NCI-H82 treated with DMSO at 0.1 percent for 48 hours (cell line): Measurements from ENCODE around the gene SND1.

Source experiments
- DNase-seq: peaks from one replicate; lab custom pipeline; 2025; ENCODE audit not compliant: unreplicated experiment; lab: John Stamatoyannopoulos, UW

Gene SND1

GRCh38 chr7:128078309-128078708, 426.3 kb downstream of the SND1 start:
- DNase-seq: no peak

DNA sequence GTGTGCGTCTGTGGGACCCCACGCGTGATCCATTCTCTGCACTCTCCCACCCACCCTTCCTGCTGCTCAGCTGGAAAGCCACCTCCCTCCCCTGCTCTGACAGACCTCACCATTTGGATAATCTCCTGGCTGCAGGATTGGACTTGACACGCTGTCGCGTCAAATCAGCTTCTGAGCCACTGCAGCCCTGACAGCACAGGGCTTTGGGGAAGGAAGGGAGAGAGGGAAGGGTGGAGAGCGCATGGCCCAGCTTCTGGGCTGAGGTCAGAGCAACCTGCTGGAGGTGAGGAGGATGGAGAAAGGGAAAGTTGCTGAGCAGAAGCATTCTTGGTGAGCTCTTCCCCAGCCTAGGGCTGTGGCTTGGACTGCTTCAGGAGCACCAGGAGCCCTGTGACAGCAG, 428.2 kb downstream of the SND1 start:
- no peak for DNase-seq

GRCh38 chr7:128081351-128081750, 429.4 kb downstream of the SND1 start:
- no peak for DNase-seq

- DNase-seq: no peak
These were observed 429.8 kb downstream of the SND1 start for GRCh38 chr7:128081808-128082207.

DNA sequence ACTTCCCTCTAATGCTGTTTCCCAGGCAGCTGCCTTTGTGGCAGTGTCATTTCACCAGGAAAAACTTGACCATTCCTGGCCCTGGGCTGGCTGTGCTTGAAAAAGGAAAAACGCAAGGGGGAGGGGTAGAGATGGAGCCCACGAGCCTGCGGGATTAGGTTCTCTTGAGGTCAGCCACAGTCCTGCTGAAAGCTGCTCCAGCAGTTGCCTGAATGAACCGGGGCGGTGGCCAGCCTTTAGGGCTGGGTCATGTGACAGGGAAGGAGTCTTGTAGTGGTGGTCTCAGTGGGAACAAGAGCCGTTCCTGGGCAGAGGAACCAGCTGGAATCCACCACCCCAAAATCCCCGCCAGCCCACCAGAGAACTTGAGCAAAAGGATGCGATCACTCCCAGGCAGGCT, 430.4 kb downstream of the SND1 start:
- no peak for DNase-seq

- DNase-seq: no peak
These were observed 433.1 kb downstream of the SND1 start for GRCh38 chr7:128084896-128085608.

GRCh38 chr7:128090492-128090891, 438.5 kb downstream of the SND1 start:
- no peak for DNase-seq

- DNase-seq: no peak
These were observed 439.1 kb downstream of the SND1 start for GRCh38 chr7:128091106-128091505.

DNA sequence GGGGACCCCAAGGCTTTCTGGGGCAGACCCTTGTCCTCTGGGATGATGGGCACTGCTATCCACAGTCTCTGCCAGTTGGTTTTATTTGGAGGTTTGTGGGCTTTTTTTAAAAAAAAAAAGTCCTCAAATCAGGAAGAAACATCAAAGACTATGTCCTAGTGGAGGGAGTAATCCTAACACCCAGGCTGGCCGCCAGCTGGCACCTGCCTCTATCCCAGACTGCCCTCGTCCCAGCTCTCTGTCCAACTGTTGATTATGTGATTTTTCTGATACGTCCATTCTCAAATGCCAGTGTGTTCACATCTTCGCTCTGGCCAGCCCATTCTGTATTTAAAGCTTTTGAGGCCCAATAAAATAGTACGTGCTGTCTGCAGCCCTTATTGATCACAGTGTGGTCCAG, 440.2 kb downstream of the SND1 start:
- DNase-seq: no peak

- DNase-seq: no peak
These were observed 441.9 kb downstream of the SND1 start for GRCh38 chr7:128093614-128094570.

DNA sequence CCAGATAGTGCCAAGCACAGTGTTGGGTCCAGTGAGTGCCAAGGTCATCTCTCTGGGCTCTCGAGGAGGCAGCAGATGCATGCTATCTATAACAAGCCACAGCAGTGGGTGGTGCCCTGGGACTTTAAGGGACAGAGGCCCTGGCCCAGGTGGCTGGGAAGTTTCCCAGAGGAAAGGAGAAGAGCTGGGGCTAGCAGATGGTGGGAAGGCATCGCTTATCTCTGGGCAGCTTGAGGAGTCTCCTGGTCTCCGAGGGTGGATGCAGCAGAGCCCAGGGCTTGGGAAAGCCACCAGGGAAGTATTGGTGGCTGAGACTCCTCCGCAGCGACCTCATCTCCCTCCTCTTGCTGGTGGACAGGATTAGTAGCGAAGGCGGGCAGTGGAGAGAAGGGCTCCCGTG, 442.7 kb downstream of the SND1 start:
- no peak for DNase-seq

GRCh38 chr7:128097211-128097731, 445.3 kb downstream of the SND1 start:
- DNase-seq: no peak

DNA sequence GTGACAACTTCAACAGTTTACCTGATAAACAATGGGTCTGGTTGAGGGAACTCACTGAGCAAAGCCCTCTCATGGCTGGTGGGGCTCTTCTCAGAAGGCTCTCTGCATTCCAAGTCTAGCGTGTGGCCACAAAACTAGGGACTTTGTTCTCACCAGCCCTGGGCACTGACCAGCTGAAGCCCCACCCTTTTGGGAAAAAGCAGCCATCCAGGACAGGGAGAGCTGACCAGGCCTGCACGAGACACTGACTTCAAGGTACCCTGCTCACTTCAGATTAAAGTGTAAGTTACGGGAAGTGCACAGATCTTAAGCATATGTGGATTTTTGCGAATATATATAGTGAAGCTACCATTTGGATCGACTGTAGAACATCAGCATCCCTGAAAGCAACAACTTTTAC, 446.6 kb downstream of the SND1 start:
- no peak for DNase-seq

GRCh38 chr7:128099204-128099671, 447.2 kb downstream of the SND1 start:
- no peak for DNase-seq

DNA sequence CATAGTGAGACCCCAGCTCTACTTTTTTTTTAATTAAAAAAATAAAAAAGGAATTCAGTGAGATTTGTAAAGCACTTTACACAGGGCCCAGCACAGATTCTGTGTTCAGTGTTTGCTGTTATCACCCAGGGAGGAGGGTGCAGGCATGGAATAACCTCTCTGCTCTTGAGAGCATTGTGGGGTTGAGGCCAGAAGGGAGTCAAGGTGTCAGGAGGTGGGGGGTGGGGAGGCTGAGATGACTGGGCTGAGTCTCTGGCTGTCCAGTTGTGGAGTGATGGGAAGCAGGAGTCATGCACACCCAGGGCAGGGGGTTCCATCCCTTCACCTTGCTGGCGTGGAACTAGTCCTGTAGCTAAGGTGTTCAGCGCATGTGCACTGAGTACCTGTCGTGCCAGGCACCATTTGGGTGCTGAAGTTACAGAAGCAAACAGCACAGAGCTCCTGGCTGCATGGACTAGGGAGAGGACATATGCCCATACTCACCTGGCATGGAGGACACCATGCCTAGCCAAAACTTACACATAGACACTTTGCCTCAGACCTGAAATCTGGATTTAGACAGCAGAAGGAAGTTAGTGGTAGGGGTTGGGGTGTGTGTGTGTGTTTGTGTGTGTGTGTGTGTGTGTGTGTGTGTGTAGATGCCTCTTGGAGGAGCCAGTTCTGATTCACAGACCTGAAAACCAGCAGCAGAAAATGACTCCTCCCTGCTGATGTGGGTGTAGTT, 448.4 kb downstream of the SND1 start:
- no peak for DNase-seq

DNA sequence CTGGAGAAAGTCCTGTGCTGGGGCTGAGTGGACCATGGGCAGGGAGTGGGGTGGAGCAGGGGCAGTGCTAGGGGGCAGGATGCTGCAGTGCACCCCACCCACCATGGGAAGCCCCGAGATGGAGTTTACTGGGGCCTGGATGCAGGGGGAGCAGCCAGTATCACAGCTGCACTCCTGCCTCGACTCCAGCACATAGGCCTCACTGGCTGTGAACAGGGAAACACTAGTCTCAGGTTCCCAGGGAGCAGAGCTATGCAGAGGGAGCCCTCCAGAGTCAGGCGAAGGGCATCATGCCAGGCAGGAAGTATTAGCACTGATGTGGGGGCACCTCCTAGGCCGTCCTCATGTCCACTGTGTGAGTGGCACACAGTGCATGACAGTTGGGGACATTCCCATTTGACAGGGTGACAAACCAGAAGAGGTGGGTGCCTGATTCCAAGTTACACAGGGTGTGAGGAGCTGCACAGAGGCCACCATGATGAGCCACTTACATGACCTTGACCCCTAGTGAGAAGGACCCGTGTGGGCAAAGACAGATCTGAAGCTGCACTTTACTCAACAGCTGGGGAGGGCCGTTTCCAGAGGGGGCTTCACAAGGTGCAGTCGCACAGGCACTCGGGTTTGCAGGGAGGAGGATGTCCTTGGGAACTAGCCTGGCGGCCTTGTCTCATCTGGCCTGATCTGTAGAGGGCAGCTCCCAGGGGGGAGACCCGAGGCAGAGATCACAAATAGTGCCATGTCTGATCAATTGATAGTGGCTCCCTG, 449.1 kb downstream of the SND1 start:
- DNase-seq: no peak

DNA sequence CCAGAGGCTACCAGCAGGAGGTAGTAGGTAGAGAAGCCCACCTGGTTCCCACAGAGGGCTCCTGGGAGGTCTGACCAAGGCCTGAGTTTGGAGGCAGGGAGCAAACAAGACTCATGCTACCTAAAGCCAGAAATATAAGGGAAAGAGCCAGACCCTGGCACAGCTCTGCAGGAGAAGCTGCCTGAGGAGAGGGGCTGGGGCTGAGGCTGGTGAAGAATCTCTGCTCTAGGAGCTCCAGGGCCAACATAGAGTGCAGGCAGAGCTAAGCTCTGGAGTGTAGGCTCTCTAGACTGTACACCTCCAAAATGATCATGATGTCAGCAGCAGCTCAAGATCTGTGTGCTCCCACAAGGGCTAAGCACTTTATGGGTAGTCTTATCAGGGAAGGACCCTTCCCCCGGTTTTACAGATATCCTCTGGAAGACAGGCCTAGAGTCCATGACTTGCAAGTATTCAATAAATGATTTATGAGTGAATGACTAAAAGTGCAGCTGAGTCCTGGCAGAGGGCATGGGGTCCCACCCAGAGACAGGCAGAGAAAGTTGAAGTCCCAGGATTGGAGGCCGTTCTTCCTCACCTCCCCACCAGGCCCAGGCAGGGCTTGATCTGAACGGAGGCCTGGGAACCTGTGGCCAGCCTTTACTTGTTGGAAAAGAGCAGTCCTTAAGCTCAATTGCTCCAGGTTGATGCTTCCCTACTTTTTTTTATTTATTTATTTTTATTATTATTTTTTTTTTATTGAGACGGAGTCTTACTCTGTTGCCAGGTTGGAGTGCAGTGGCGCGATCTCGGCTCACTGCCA, 450.7 kb downstream of the SND1 start:
- DNase-seq: no peak

DNA sequence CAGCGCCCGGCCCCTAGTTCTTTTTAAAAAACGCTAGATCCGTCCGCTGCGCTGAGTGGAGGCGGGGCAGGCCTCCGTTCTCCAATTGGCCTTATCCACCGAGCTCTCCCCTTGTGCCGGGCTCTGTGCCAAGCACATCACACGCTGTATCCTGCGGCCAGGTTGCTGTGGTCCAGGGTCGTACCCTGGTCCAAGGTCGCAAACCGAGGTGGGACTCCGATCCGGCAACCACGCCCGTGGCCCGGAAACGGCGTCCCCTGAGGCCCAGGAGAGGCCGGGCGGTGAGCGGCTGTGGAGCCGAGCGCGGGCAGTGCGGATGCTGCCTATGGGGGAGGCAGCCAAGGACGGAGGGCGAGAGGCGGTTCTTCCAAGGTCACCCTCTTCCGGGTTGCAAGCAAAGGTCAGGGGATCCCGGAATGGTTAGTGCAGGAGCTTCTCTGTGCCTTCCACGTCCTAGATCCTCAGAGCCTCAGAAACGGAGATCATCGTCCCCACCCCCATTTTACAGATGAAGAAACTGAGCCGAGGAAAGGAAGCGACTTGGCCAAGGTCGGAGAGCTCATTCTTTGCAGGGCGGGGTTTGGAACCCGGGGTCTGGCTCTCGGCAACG, 451.6 kb downstream of the SND1 start:
- DNase-seq: no peak

- peak; percentile 27 for DNase-seq
These were observed 452.2 kb downstream of the SND1 start for GRCh38 chr7:128104108-128104742.
